Liver (tissue), 3 donors: ENCODE results near the gene CHTF8.

Experiments used
- CTCF ChIP-seq: fragments of 150-350 bp; IDR thresholded peaks from 2 replicates; pipeline ENCODE4 v1.5.1; 2017; ENCODE audit warnings: improper control_type of control experiment, low read depth, low read length; ENCODE audit not compliant: missing input control
- MAX ChIP-seq: IDR thresholded peaks from 2 replicates; pipeline ENCODE4 v1.6.1; 2016; ENCODE audit warnings: antibody characterized with exemption
- RAD21 ChIP-seq, 2 donors: IDR thresholded peaks; 2 replicates each; pipeline ENCODE4 v1.6.1; 2016; ENCODE audit warnings: antibody characterized with exemption in 2 of 2, mild to moderate bottlenecking in 2 of 2
- donor health status: healthy.
- donor health status: healthy.

GRCh38 chr16:69141936-69142335 is 9.5 kb upstream of the CHTF8 start:
- TF ChIP-seq CTCF (no peak), MAX (no peak), RAD21 (IDR thresholded peaks at IDR 0.05) (no peak)
